OCI-LY3 (cell line): ENCODE measurements around the gene EXD3.

ENCODE experiments used
- EZH2phosphoT487 ChIP-seq: fragments of 200-600 bp; shearing (Covaris generic); IDR thresholded peaks from 2 replicates; pipeline ENCODE4 v1.6.1; 2018; ENCODE audit warnings: antibody characterized with exemption, mixed run types, low read depth
- TF ChIP-seq, protein P1 (sequence below): fragments of 200-600, 300-600 bp; sonication (generic); IDR thresholded peaks from 2 replicates; pipeline ENCODE4 v1.5.1; 2014; ENCODE audit warnings: antibody characterized with exemption, low read length, low read depth

DNA sequence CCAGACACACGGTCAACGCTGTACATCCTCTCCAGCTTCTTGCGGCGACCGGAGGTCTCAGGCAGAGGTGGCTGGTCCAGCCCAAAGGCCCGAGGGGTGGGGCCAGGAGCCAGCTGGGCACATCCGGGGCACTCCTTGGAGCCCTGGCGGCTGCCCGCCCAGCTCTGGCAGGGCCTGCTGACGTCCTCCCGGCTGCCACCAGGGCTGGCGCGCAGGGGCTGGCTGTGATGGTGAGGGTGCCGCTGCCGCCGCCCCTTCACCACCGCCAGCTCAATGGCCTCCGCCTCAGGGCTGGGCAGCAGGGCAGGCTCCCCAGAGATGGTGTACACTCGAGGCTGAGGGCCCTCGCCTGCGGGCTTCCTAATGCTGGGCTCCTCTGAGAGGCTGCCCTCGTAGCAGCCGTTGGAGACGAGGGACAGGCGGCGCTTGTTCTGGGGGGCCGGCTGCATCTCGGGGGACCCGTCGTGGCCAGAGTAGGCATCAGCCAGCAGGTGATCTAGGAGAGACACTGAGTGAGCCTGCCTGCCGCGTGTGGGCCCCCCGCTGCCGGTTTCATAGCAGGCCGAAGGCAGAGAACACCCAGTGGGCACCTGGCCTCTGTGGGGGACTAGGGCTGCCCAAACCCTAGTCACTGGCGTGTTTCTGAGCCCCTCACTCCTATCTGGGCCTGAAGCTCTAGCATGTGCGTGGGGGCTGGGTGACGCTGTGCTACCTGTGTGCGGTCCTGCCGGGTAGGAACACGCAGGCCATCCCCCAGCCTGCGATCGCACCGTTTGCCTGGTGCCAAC is 34.6 kb upstream of the EXD3 start:
- TF ChIP-seq, protein P1, sequence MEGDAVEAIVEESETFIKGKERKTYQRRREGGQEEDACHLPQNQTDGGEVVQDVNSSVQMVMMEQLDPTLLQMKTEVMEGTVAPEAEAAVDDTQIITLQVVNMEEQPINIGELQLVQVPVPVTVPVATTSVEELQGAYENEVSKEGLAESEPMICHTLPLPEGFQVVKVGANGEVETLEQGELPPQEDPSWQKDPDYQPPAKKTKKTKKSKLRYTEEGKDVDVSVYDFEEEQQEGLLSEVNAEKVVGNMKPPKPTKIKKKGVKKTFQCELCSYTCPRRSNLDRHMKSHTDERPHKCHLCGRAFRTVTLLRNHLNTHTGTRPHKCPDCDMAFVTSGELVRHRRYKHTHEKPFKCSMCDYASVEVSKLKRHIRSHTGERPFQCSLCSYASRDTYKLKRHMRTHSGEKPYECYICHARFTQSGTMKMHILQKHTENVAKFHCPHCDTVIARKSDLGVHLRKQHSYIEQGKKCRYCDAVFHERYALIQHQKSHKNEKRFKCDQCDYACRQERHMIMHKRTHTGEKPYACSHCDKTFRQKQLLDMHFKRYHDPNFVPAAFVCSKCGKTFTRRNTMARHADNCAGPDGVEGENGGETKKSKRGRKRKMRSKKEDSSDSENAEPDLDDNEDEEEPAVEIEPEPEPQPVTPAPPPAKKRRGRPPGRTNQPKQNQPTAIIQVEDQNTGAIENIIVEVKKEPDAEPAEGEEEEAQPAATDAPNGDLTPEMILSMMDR, result no peak
- no peak for TF ChIP-seq EZH2phosphoT487
